Measurements from ENCODE around the gene NIPAL4. TPM values are rescaled to one million over a fixed set of nuclear protein-coding genes. Genes with fewer than 3 reads are reported as not detected.
A peak's percentile ranks its signal among the peaks of the same experiment; 100 is the strongest.

NIPAL4 gene
- total RNA-seq, 1 donor from 2014 or later, result 2.8 TPM

DNA sequence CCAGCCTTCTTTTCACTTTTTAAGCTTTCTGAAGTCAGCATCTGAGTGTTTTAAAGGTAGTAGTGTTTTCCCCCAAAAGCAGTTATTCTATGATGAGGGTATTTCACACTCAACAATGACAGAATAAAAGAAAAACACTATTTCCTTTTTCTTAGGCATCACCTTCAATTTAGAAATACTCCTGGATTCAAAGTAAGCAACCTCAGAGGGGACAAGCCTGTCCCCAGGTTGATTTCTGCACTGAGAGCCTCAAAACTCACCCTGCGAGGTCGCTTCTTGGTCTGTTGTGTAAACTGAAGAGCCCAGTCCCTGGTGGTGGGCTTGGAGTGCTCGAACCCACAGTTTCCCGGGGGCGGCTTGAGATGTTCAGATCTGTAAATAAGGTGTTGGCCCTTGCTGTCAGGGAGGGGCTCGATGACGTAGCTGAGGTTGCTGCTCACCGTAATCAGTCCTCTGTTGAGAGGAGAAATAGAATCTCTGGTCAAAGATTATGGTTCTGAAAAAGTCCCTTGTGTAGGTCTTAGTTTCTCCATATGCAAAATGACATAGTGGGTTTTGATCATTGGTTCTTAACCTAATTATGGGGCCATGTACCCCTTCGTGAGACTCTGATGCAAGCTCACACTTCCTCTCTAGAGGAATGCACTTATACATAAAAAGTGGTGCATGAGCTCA is 59.7 kb downstream of the NIPAL4 start:
- intact Hi-C loops (cut with micrococcal nuclease), result loop anchor here (1.0 to 5.0 kb wide), 3 partner anchors 17 to 32 kb away; no protein-coding TSS in a partner anchor
- Mint-ChIP-seq H3K36me3 (ENCODE audit: low read depth) (peaks cover 90% of the 10 kb centered on the region), H3K4me3 (peak overlapping the region; percentile 51), H3K9me3 (no peaks in the 10 kb centered on the region), H3K27me3 (no peaks in the 10 kb centered on the region), H3K27ac (peak overlapping the region; percentile 93), H3K4me1 (peaks cover 89% of the 10 kb centered on the region)
- ATAC-seq (ENCODE audit: low read depth) (peak; percentile 83), DNase-seq (no peak)
- TF ChIP-seq, protein P1, sequence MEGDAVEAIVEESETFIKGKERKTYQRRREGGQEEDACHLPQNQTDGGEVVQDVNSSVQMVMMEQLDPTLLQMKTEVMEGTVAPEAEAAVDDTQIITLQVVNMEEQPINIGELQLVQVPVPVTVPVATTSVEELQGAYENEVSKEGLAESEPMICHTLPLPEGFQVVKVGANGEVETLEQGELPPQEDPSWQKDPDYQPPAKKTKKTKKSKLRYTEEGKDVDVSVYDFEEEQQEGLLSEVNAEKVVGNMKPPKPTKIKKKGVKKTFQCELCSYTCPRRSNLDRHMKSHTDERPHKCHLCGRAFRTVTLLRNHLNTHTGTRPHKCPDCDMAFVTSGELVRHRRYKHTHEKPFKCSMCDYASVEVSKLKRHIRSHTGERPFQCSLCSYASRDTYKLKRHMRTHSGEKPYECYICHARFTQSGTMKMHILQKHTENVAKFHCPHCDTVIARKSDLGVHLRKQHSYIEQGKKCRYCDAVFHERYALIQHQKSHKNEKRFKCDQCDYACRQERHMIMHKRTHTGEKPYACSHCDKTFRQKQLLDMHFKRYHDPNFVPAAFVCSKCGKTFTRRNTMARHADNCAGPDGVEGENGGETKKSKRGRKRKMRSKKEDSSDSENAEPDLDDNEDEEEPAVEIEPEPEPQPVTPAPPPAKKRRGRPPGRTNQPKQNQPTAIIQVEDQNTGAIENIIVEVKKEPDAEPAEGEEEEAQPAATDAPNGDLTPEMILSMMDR (IDR thresholded peaks at IDR 0.05), result no peak
- ChIA-PET POLR2A (interaction anchor here (0.5 to 3.7 kb wide), 21 partner anchors 8 to 211 kb away, joined by 3 to 28 read pairs (median 5); partner anchors contain the start of genes ADAM19, SOX30 and THG1L), CTCF (interaction anchor here (0.7 to 1.7 kb wide), 6 partner anchors 8 to 224 kb away, joined by 3 to 5 read pairs (median 3); partner anchors contain the start of gene LSM11)

DNA sequence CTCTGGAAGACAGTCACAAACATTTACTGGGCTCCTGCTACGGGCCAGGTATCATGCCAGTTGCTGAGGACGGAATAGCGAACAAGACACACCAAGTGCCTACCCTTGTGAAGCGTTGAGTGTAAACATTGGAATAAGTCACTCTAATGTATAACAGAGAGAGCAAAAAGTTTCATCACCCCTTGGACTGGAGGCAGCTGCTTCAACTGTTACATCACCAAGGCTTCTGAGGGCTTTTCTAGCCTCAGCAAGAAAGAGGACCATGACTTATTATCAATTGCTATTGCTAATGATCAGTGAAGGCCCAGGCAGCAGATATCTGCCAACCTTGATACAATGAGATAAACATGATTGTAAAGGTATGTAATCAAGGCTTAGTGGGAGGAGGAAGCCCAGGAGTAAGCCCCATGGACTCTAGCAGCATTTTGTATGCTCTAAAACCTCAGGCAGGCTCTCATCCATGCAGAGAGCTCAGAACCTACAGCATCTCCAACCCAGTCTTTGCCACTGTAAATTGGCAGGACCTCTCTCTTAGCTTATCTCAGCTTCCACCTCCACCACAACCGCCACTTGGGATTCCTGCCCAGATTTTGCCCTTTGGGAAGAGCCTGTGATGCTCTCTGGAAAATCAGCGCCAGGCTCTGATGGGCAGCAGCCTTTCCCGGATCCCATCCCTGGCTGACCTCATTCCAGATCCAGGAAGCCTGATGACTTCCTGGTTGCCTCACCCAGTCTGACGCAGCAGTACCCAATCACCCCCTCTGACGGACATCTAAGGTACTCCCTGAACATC is 61.1 kb downstream of the NIPAL4 start:
- TF ChIP-seq, protein P1 (IDR thresholded peaks at IDR 0.05), result no peak
- Mint-ChIP-seq H3K36me3 (ENCODE audit: low read depth) (peaks cover 89% of the 10 kb centered on the region), H3K4me3 (peak overlapping the region; percentile 47), H3K9me3 (no peaks in the 10 kb centered on the region), H3K27me3 (no peaks in the 10 kb centered on the region), H3K4me1 (peaks cover 89% of the 10 kb centered on the region), H3K27ac (peak overlapping the region; percentile 93)
- intact Hi-C loops (cut with micrococcal nuclease), result loop anchor here (1.0 to 5.0 kb wide), 3 partner anchors 19 to 34 kb away; no protein-coding TSS in a partner anchor
- POLR2A ChIA-PET, result interaction anchor here (1.0 to 3.7 kb wide), 6 partner anchors 10 to 75 kb away, joined by 4 to 28 read pairs (median 18); no protein-coding TSS in a partner anchor
- CTCF ChIA-PET, result interaction anchor here (1.1 to 1.4 kb wide), 3 partner anchors 35 to 198 kb away, joined by 3 to 4 read pairs (median 3); no protein-coding TSS in a partner anchor
- DNase-seq (no peak), ATAC-seq (ENCODE audit: low read depth) (no peak)

DNA sequence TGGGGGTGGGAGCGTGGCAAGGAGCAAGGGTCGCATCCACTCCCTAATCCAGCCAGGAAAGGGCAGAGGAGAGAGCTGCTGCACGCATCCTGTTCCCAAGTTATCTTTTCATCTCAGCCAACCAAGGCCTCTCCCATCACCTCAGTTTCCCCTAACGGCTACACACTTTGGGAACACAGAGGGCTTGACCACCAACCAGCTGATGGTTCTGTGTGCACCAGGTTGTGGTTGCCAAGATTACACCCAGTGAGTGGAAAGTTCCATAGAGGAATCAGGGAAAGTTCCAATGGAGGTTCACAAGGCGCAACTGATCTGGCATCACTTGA is 61.7 kb downstream of the NIPAL4 start:
- H3K9me3 Mint-ChIP-seq, result no peaks in the 10 kb centered on the region
- H3K27ac Mint-ChIP-seq, result peak overlapping the region; percentile 93
- intact Hi-C loops (cut with micrococcal nuclease), result loop anchor here (5.0 kb wide), 1 partner anchor 34 kb away; no protein-coding TSS in a partner anchor
- no peaks in the 10 kb centered on the region for H3K27me3 Mint-ChIP-seq
- no peak for ATAC-seq (ENCODE audit: low read depth)
- CTCF ChIA-PET, result interaction anchor here (1.4 kb wide), 1 partner anchor 36 kb away, joined by 3 read pairs; no protein-coding TSS in a partner anchor
- peaks cover 87% of the 10 kb centered on the region for H3K36me3 Mint-ChIP-seq (ENCODE audit: low read depth)
- POLR2A ChIA-PET, result interaction anchor here (1.7 to 3.7 kb wide), 3 partner anchors 9 to 17 kb away, joined by 4 to 28 read pairs (median 16); no protein-coding TSS in a partner anchor
- H3K4me1 Mint-ChIP-seq, result peaks cover 89% of the 10 kb centered on the region
- no peak for DNase-seq
- H3K4me3 Mint-ChIP-seq, result no peak overlapping the region
- TF ChIP-seq, protein P1 (IDR thresholded peaks at IDR 0.05), result no peak

DNA sequence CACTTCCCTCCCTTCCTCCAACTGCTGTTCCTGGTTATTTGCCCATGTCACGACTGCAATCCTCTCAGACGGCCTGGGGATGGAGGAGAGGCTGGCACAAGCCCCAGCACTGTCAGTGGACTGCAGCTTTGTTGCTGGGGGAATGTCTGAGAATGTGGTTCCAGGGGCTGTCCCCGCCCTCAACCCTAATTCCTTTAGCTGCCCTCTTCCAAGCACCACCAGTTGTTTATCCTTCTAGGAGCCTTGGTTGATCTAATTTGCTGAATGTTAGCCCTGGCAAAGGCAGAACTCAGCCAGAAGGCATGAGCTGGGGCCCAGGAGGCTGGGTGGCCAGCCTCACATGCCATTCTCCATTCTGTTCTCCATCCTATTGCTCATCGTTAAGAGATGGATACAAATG is 64.0 kb downstream of the NIPAL4 start:
- CTCF ChIA-PET, result no interaction called here
- intact Hi-C loops (cut with micrococcal nuclease), result loop anchor here (5.0 kb wide), 1 partner anchor 37 kb away; no protein-coding TSS in a partner anchor
- no peak overlapping the region for H3K4me3 Mint-ChIP-seq
- ATAC-seq (ENCODE audit: low read depth) (no peak), DNase-seq (no peak)
- no peaks in the 10 kb centered on the region for H3K27me3 Mint-ChIP-seq
- TF ChIP-seq, protein P1 (IDR thresholded peaks at IDR 0.05), result no peak
- peak overlapping the region; percentile 84 for H3K27ac Mint-ChIP-seq
- H3K4me1 Mint-ChIP-seq, result peaks cover 86% of the 10 kb centered on the region
- POLR2A ChIA-PET, result interaction anchor here (0.6 kb wide), 1 partner anchor 66 kb away, joined by 5 read pairs; no protein-coding TSS in a partner anchor
- no peaks in the 10 kb centered on the region for H3K9me3 Mint-ChIP-seq
- peaks cover 87% of the 10 kb centered on the region for H3K36me3 Mint-ChIP-seq (ENCODE audit: low read depth)

Other genes starting within 250 kb of the NIPAL4 start
- gene CYFIP2, start 194.1 kb upstream of the NIPAL4 start, total RNA-seq, result 385 and 471 TPM in 2 replicates
- 115 and 136 TPM in 2 replicates for gene ADAM19, start 115.6 kb downstream of the NIPAL4 start, total RNA-seq
- 0.37 and 0.47 TPM in 2 replicates for gene SOX30, start 192.2 kb downstream of the NIPAL4 start, total RNA-seq
- not detected in 2 replicates for gene C5orf52, start 211.3 kb downstream of the NIPAL4 start, total RNA-seq

Measured in activated B cell treated with CpG ODN at 0.5 μM for 24 hours (primary cell).